Measurements from ENCODE around the gene ULBP1.
"Not testable (repeated sequence)": the region's sequence is repeated elsewhere in the genome, so short reads cannot be mapped to it uniquely, and the experiment has no call there.

ULBP1 gene

GRCh38 chr6:149921361-149921760 is 42.4 kb upstream of the ULBP1 start:
- in situ Hi-C loops (cut with MboI; ENCODE audit: low sequenced_read_pairs, unreplicated experiment), result no loop called here
- no peak for DNase-seq (ENCODE audit: low spot score)
- TF ChIP-seq, protein P1, sequence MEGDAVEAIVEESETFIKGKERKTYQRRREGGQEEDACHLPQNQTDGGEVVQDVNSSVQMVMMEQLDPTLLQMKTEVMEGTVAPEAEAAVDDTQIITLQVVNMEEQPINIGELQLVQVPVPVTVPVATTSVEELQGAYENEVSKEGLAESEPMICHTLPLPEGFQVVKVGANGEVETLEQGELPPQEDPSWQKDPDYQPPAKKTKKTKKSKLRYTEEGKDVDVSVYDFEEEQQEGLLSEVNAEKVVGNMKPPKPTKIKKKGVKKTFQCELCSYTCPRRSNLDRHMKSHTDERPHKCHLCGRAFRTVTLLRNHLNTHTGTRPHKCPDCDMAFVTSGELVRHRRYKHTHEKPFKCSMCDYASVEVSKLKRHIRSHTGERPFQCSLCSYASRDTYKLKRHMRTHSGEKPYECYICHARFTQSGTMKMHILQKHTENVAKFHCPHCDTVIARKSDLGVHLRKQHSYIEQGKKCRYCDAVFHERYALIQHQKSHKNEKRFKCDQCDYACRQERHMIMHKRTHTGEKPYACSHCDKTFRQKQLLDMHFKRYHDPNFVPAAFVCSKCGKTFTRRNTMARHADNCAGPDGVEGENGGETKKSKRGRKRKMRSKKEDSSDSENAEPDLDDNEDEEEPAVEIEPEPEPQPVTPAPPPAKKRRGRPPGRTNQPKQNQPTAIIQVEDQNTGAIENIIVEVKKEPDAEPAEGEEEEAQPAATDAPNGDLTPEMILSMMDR (IDR thresholded peaks at IDR 0.05; ENCODE audit: borderline replicate concordance, control extremely low read depth, extremely low read depth, insufficient read depth, missing control alignments), result no peak

DNA sequence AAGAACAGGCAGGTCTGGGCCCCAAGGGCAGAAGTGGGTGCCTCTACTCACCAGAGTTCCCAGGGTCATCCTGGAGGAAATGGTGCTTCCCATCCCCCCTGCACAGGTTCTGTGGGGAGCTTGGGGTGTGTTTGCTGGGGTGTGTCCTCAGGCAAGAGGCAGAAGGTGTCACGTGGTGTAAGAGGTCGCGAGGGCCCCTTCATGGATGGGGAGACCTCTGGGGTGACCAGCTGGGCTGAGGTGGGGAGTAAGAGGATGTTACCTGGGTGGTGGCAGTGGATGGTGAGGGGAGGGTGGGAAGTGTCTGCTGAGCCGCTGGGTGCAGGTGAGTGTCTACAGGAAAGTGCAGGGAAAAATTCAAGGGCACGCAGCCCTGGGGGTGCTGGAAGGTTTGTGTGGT is 41.7 kb upstream of the ULBP1 start:
- in situ Hi-C loops (cut with MboI; ENCODE audit: low sequenced_read_pairs, unreplicated experiment), result not testable (repeated sequence)

GRCh38 chr6:149922642-149923326 is 41.0 kb upstream of the ULBP1 start, which contains the start of gene RAET1G:
Gene RAET1G (minus strand): TSS chr6:149923121. CDS start chr6:149923010, 111 bp downstream.
- in situ Hi-C loops (cut with MboI; ENCODE audit: low sequenced_read_pairs, unreplicated experiment), result no loop called here
- TF ChIP-seq, protein P1 (IDR thresholded peaks at IDR 0.05; ENCODE audit: borderline replicate concordance, control extremely low read depth, extremely low read depth, insufficient read depth, missing control alignments), result no peak
- peak; percentile 83 for DNase-seq (ENCODE audit: low spot score)

More for the DNA sequence above, 41.7 kb upstream of the ULBP1 start:
- not testable (repeated sequence) for DNase-seq (ENCODE audit: low spot score)

DNA sequence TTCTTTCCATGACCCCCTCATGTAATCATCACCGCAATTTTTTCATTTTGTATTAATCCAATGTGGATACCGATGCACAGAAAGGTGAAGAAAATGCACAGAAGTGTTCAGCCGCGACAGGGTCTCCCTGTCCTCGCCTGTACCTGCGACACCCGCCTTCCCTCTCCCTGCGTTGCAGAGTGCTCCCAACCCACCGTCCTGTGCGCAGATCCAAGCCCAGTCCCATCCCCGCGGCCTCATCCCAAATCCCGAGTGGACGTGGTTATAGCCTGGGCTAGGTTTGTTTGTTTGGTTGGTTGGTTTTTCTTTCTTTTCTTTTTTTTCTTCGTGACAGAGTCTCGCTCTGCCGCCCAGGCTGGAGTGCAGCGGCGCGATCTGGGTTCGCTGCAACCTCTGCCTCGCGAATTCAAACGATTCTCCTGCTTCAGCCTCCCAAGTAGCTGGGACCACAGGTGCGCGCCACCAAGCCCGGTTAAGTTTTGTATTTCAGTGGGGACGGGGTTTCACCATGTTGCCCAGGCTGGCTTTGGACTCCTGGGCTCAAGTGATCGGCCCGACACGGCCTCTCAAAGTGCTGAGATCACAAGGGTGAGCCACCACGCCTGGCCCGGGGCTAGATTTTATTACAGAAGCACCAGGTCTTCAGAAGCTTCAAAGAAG is 40.3 kb upstream of the ULBP1 start:
- TF ChIP-seq, protein P1 (IDR thresholded peaks at IDR 0.05; ENCODE audit: borderline replicate concordance, control extremely low read depth, extremely low read depth, insufficient read depth, missing control alignments), result no peak
- in situ Hi-C loops (cut with MboI; ENCODE audit: low sequenced_read_pairs, unreplicated experiment), result no loop called here
- DNase-seq (ENCODE audit: low spot score), result no peak

DNA sequence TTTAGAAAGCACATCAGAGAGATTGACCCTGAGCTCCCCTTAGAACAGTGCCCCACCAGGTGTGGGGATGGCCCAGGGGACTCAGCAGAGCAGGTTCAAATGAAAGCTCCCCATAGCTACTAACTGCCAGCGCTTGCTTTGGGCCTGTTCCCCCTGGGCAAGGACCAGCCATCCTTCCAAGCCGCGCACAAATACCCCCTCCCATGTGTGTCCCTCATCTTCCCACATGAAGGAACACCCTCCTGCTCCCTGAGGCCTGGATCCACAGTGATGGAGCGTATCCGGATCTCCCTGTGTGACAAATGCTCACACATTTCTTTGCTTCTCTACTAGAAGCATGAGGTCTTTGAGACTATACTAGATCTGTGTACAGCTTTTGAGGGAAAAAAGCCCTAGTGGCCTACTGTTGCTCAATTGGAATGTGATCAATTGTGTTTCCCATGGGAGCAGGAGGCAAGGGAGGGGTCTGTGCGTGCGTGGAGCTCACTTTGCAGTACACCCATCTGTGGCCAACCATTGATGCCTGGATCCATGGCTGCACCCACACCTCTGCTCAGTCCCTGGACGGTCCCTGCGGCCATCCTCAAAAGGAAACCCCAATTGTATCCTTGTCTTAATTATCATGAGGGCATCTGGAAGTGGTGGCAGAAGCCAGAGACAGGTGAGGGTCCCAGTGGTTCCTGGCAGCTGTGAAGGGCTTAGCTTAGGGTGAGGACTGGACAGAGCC is 39.4 kb upstream of the ULBP1 start:
- DNase-seq (ENCODE audit: low spot score), result no peak
- in situ Hi-C loops (cut with MboI; ENCODE audit: low sequenced_read_pairs, unreplicated experiment), result no loop called here
- TF ChIP-seq, protein P1 (IDR thresholded peaks at IDR 0.05; ENCODE audit: borderline replicate concordance, control extremely low read depth, extremely low read depth, insufficient read depth, missing control alignments), result no peak

GRCh38 chr6:149924933-149925252 is 38.9 kb upstream of the ULBP1 start:
- TF ChIP-seq, protein P1 (IDR thresholded peaks at IDR 0.05; ENCODE audit: borderline replicate concordance, control extremely low read depth, extremely low read depth, insufficient read depth, missing control alignments), result no peak
- in situ Hi-C loops (cut with MboI; ENCODE audit: low sequenced_read_pairs, unreplicated experiment), result no loop called here
- DNase-seq (ENCODE audit: low spot score), result no peak

All from GM13976 (cell line).